ENCODE measurements around the gene ZNF750.

DNA sequence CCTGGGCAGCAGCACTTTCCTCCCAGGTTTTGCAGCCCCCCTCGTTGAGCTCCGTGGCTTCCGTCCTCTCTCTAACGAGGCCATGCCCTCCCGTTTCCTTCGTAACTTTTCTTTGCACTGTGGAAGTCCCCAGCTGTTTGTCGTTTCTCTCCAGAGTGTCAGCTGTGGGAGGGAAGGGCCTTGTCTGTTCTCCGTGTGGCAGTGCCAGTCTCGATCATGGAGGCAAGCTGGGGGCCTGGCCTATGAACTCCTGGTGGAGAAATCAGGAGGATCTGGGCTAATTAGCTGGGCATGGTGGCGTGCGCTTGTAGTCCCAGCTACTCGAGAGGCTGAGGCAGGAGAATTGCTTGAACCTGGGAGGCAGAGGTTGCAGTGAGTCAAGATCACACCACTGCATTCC, 59.6 kb downstream of the ZNF750 start:
- TF ChIP-seq, protein P1, sequence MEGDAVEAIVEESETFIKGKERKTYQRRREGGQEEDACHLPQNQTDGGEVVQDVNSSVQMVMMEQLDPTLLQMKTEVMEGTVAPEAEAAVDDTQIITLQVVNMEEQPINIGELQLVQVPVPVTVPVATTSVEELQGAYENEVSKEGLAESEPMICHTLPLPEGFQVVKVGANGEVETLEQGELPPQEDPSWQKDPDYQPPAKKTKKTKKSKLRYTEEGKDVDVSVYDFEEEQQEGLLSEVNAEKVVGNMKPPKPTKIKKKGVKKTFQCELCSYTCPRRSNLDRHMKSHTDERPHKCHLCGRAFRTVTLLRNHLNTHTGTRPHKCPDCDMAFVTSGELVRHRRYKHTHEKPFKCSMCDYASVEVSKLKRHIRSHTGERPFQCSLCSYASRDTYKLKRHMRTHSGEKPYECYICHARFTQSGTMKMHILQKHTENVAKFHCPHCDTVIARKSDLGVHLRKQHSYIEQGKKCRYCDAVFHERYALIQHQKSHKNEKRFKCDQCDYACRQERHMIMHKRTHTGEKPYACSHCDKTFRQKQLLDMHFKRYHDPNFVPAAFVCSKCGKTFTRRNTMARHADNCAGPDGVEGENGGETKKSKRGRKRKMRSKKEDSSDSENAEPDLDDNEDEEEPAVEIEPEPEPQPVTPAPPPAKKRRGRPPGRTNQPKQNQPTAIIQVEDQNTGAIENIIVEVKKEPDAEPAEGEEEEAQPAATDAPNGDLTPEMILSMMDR (conservative IDR thresholded peaks at IDR 0.05) = no peak
- TF ChIP-seq ZFX (IDR thresholded peaks at IDR 0.05) = no peak

Measured in C4-2B (cell line).